GM19043 (cell line): ENCODE results near the gene COMP.
"Not testable (repeated sequence)": the region's sequence is repeated elsewhere in the genome, so short reads cannot be mapped to it uniquely, and the experiment has no call there.

Experiments
- ATAC-seq: cut with Tn5 transposase; IDR thresholded peaks from one replicate; pipeline ENCODE4 v1.9.1; 2021; ENCODE audit warnings: low read depth; ENCODE audit not compliant: unreplicated experiment

COMP gene

GRCh38 chr19:18733762-18734332 lies 57.3 kb downstream of the COMP start:
- not testable (repeated sequence) for ATAC-seq

- no peak for ATAC-seq
Observed at GRCh38 chr19:18733196-18733647, 57.9 kb downstream of the COMP start.
